ENCODE data around the gene WTAP. TPM values are rescaled to one million over a fixed set of nuclear protein-coding genes. Genes with fewer than 3 reads are reported as not detected.

WTAP gene
- total and polyA plus RNA-seq, 2 of the 8 experiments (the other 6 are each of a cell fraction or from before 2014, with no cell fraction given), result 32.6 to 120 TPM

- TF ChIP-seq SUZ12 (IDR thresholded peaks at IDR 0.05; ENCODE audit: low read length) (no peak), TAF7 (optimal IDR thresholded peaks at IDR 0.05; ENCODE audit: borderline replicate concordance, low read depth, low read length) (peak; percentile 31), PHF8 (conservative IDR thresholded peaks at IDR 0.05; ENCODE audit: low read depth, low read length) (peak; percentile 48)
Measured at GRCh38 chr6:159726255-159726917, 920 bp upstream of the WTAP start (continued).
